ENCODE measurements around the gene KCNJ1. TPM values are rescaled to one million over a fixed set of nuclear protein-coding genes. Genes with fewer than 3 reads are reported as not detected.

The KCNJ1 gene
- total RNA-seq, 5 donors from 2014 or later (not counting 1 experiment from before 2014, with no cell fraction given) = not detected

- ChIA-PET CTCF (interaction anchor here in 1 of 2 donors (1.7 to 2.0 kb wide), 2 partner anchors 9 kb away, joined by 4 to 12 read pairs; no protein-coding TSS in a partner anchor), POLR2A (interaction anchor here in 1 of 2 donors (0.6 kb wide), 1 partner anchor 393 kb away, joined by 4 read pairs; no protein-coding TSS in a partner anchor)
- H3K4me1 ChIP-seq (ENCODE audit: control insufficient read depth in 1 of 2, extremely low read depth in 1 of 2, insufficient read depth in 2 of 2, low read length in 2 of 2) = peaks cover 26 to 36% of the 10 kb centered on the region in 2 experiments
- peaks cover 0 to 6% (median 4%) of the 10 kb centered on the region in 3 donors for H3K9me3 Mint-ChIP-seq
- no peaks in the 10 kb centered on the region for H3K9me3 ChIP-seq
- ATAC-seq (replicated peaks in 1 of 4) (peak; percentile 59 to 83 (median 70)), DNase-seq (peak in 12 of 35 experiments; percentile 8 to 63 (median 20))
- no peaks in the 10 kb centered on the region for H3K27me3 ChIP-seq (replicated peaks in 1 of 2; ENCODE audit: control insufficient read depth in 2 of 2, extremely low read depth in 1 of 2, insufficient read depth in 2 of 2, low read length in 1 of 2)
- peaks cover 0 to 4% of the 10 kb centered on the region in 2 donors for H3K36me3 ChIP-seq (ENCODE audit: control insufficient read depth in 2 of 2, extremely low read depth in 1 of 2, insufficient read depth in 1 of 2, low read length in 1 of 2)
- H3K4me3 ChIP-seq (ENCODE audit: control insufficient read depth in 1 of 2, extremely low read depth in 1 of 2, low read length in 1 of 2) = no peak overlapping the region
- peaks cover 3% of the 10 kb centered on the region for H3K36me3 Mint-ChIP-seq
- peak overlapping the region; percentile 35 for H3K27ac ChIP-seq (ENCODE audit: low read length)
- no peaks in the 10 kb centered on the region for H3K27me3 Mint-ChIP-seq
- peaks cover 72 to 90% (median 79%) of the 10 kb centered on the region in 3 donors for H3K4me1 Mint-ChIP-seq
- peak overlapping the region in 1 of 3 donors; percentile 35 for H3K4me3 Mint-ChIP-seq
- peak overlapping the region; percentile 41 to 81 for H3K27ac Mint-ChIP-seq
- no CpG with 5 or more reads among the region's 5 CpGs for WGBS (ENCODE audit: insufficient coverage)
Observed at GRCh38 chr11:128840137-128840536, 27.0 kb downstream of the KCNJ1 start.

GRCh38 chr11:128839081-128839480 is 28.0 kb downstream of the KCNJ1 start:
- Mint-ChIP-seq H3K4me1 (peaks cover 61 to 79% (median 69%) of the 10 kb centered on the region in 3 donors), H3K36me3 (peaks cover 3% of the 10 kb centered on the region), H3K4me3 (no peak overlapping the region), H3K9me3 (peaks cover 0 to 6% (median 4%) of the 10 kb centered on the region in 3 donors), H3K27ac (no peak overlapping the region), H3K27me3 (no peaks in the 10 kb centered on the region)
- ChIA-PET CTCF (no interaction called here), POLR2A (interaction anchor here (0.6 to 1.1 kb wide), 2 partner anchors 106 to 542 kb away, joined by 3 to 4 read pairs; no protein-coding TSS in a partner anchor)
- ATAC-seq (replicated peaks in 1 of 4) = no peak
- H3K9me3 ChIP-seq = no peaks in the 10 kb centered on the region
- H3K4me1 ChIP-seq (ENCODE audit: control insufficient read depth in 1 of 2, extremely low read depth in 1 of 2, insufficient read depth in 2 of 2, low read length in 2 of 2) = peaks cover 19 to 30% of the 10 kb centered on the region in 2 experiments
- H3K36me3 ChIP-seq (ENCODE audit: control insufficient read depth in 2 of 2, extremely low read depth in 1 of 2, insufficient read depth in 1 of 2, low read length in 1 of 2) = peaks cover 0 to 4% of the 10 kb centered on the region in 2 donors
- H3K27ac ChIP-seq (ENCODE audit: low read length) = no peak overlapping the region
- DNase-seq = no peak
- 100% methylated on average over 1 of the region's 5 CpGs for WGBS (ENCODE audit: insufficient coverage)
- H3K27me3 ChIP-seq (replicated peaks in 1 of 2; ENCODE audit: control insufficient read depth in 2 of 2, extremely low read depth in 1 of 2, insufficient read depth in 2 of 2, low read length in 1 of 2) = no peaks in the 10 kb centered on the region
- no peak overlapping the region for H3K4me3 ChIP-seq (ENCODE audit: control insufficient read depth in 1 of 2, extremely low read depth in 1 of 2, low read length in 1 of 2)

GRCh38 chr11:128837627-128838026 is 29.5 kb downstream of the KCNJ1 start:
- Mint-ChIP-seq H3K27me3 (no peaks in the 10 kb centered on the region), H3K9me3 (peaks cover 0 to 4% (median 3%) of the 10 kb centered on the region in 3 donors), H3K4me3 (peak overlapping the region in 1 of 3 donors; percentile 5), H3K4me1 (peaks cover 48 to 70% (median 57%) of the 10 kb centered on the region in 3 donors), H3K27ac (peak overlapping the region; percentile 51 to 52), H3K36me3 (peaks cover 3% of the 10 kb centered on the region)
- DNase-seq (peak in 7 of 35 experiments; percentile 8 to 38 (median 26)), ATAC-seq (replicated peaks in 1 of 4) (peak in 2 of 4 experiments; percentile 53 to 57)
- ChIA-PET POLR2A (interaction anchor here (0.6 to 0.7 kb wide), 2 partner anchors 65 to 510 kb away, joined by 4 to 6 read pairs; no protein-coding TSS in a partner anchor), CTCF (no interaction called here)
- H3K27me3 ChIP-seq (replicated peaks in 1 of 2; ENCODE audit: control insufficient read depth in 2 of 2, extremely low read depth in 1 of 2, insufficient read depth in 2 of 2, low read length in 1 of 2) = no peaks in the 10 kb centered on the region
- H3K4me3 ChIP-seq (ENCODE audit: control insufficient read depth in 1 of 2, extremely low read depth in 1 of 2, low read length in 1 of 2) = no peak overlapping the region
- peaks cover 19 to 30% of the 10 kb centered on the region in 2 experiments for H3K4me1 ChIP-seq (ENCODE audit: control insufficient read depth in 1 of 2, extremely low read depth in 1 of 2, insufficient read depth in 2 of 2, low read length in 2 of 2)
- 17% methylated on average over 3 of the region's 4 CpGs for WGBS (ENCODE audit: insufficient coverage)
- H3K27ac ChIP-seq (ENCODE audit: low read length) = no peak overlapping the region
- H3K9me3 ChIP-seq = no peaks in the 10 kb centered on the region
- H3K36me3 ChIP-seq (ENCODE audit: control insufficient read depth in 2 of 2, extremely low read depth in 1 of 2, insufficient read depth in 1 of 2, low read length in 1 of 2) = peaks cover 0 to 4% of the 10 kb centered on the region in 2 donors

- ChIA-PET CTCF (interaction anchor here in 1 of 2 donors (0.5 kb wide), 1 partner anchor 362 kb away, joined by 4 read pairs; no protein-coding TSS in a partner anchor), POLR2A (interaction anchor here in 1 of 2 donors (0.6 kb wide), 2 partner anchors 9 to 665 kb away, joined by 3 to 4 read pairs; no protein-coding TSS in a partner anchor)
- no peak for DNase-seq
- Histone ChIP-seq H3K9me3 (no peaks in the 10 kb centered on the region), H3K36me3 (ENCODE audit: control insufficient read depth in 2 of 2, extremely low read depth in 1 of 2, insufficient read depth in 1 of 2, low read length in 1 of 2) (peaks cover 0 to 4% of the 10 kb centered on the region in 2 donors), H3K27ac (ENCODE audit: low read length) (no peak overlapping the region), H3K27me3 (replicated peaks in 1 of 2; ENCODE audit: control insufficient read depth in 2 of 2, extremely low read depth in 1 of 2, insufficient read depth in 2 of 2, low read length in 1 of 2) (no peaks in the 10 kb centered on the region), H3K4me1 (ENCODE audit: control insufficient read depth in 1 of 2, extremely low read depth in 1 of 2, insufficient read depth in 2 of 2, low read length in 2 of 2) (peaks cover 15 to 25% of the 10 kb centered on the region in 2 experiments), H3K4me3 (ENCODE audit: control insufficient read depth in 1 of 2, extremely low read depth in 1 of 2, low read length in 1 of 2) (no peak overlapping the region)
- H3K27ac Mint-ChIP-seq = no peak overlapping the region
- peaks cover 3% of the 10 kb centered on the region for H3K36me3 Mint-ChIP-seq
- H3K27me3 Mint-ChIP-seq = no peaks in the 10 kb centered on the region
- H3K9me3 Mint-ChIP-seq = peaks cover 0 to 4% (median 3%) of the 10 kb centered on the region in 3 donors
- ATAC-seq (replicated peaks in 1 of 4) = no peak
- H3K4me3 Mint-ChIP-seq = no peak overlapping the region
- 79% methylated on average over 6 of the region's 16 CpGs for WGBS (ENCODE audit: insufficient coverage)
- H3K4me1 Mint-ChIP-seq = peaks cover 40 to 65% (median 48%) of the 10 kb centered on the region in 3 donors
Observed at GRCh38 chr11:128835741-128836430, 31.2 kb downstream of the KCNJ1 start.

GRCh38 chr11:128834157-128834556 is 32.9 kb downstream of the KCNJ1 start:
- Mint-ChIP-seq H3K27ac (no peak overlapping the region), H3K9me3 (no peaks in the 10 kb centered on the region), H3K4me3 (no peak overlapping the region), H3K27me3 (no peaks in the 10 kb centered on the region), H3K4me1 (peaks cover 41 to 60% (median 47%) of the 10 kb centered on the region in 3 donors), H3K36me3 (no peaks in the 10 kb centered on the region)
- Histone ChIP-seq H3K27ac (ENCODE audit: low read length) (no peak overlapping the region), H3K4me1 (ENCODE audit: control insufficient read depth in 1 of 2, extremely low read depth in 1 of 2, insufficient read depth in 2 of 2, low read length in 2 of 2) (peaks cover 12 to 28% of the 10 kb centered on the region in 2 experiments), H3K4me3 (ENCODE audit: control insufficient read depth in 1 of 2, extremely low read depth in 1 of 2, low read length in 1 of 2) (no peak overlapping the region), H3K27me3 (replicated peaks in 1 of 2; ENCODE audit: control insufficient read depth in 2 of 2, extremely low read depth in 1 of 2, insufficient read depth in 2 of 2, low read length in 1 of 2) (no peaks in the 10 kb centered on the region), H3K36me3 (ENCODE audit: control insufficient read depth in 2 of 2, extremely low read depth in 1 of 2, insufficient read depth in 1 of 2, low read length in 1 of 2) (peaks cover 0 to 4% of the 10 kb centered on the region in 2 donors), H3K9me3 (no peaks in the 10 kb centered on the region)
- no peak for ATAC-seq (replicated peaks in 1 of 4)
- ChIA-PET CTCF (interaction anchor here in 1 of 2 donors (0.6 to 0.7 kb wide), 2 partner anchors 24 to 674 kb away, joined by 3 to 4 read pairs; no protein-coding TSS in a partner anchor), POLR2A (no interaction called here)
- no peak for DNase-seq
- WGBS (ENCODE audit: insufficient coverage) = 93% methylated on average over 2 of the region's 2 CpGs

GRCh38 chr11:128832121-128832497 is 35.0 kb downstream of the KCNJ1 start:
- DNase-seq = no peak
- H3K27me3 Mint-ChIP-seq = no peaks in the 10 kb centered on the region
- 60% methylated on average over 2 of the region's 3 CpGs for WGBS (ENCODE audit: insufficient coverage)
- no peaks in the 10 kb centered on the region for H3K27me3 ChIP-seq (replicated peaks in 1 of 2; ENCODE audit: control insufficient read depth in 2 of 2, extremely low read depth in 1 of 2, insufficient read depth in 2 of 2, low read length in 1 of 2)
- POLR2A ChIA-PET = no interaction called here
- H3K36me3 ChIP-seq (ENCODE audit: control insufficient read depth in 2 of 2, extremely low read depth in 1 of 2, insufficient read depth in 1 of 2, low read length in 1 of 2) = peaks cover 0 to 6% of the 10 kb centered on the region in 2 donors
- H3K9me3 Mint-ChIP-seq = no peaks in the 10 kb centered on the region
- no peak overlapping the region for H3K27ac ChIP-seq (ENCODE audit: low read length)
- H3K4me1 Mint-ChIP-seq = peaks cover 27 to 39% (median 29%) of the 10 kb centered on the region in 3 donors
- CTCF ChIA-PET = interaction anchor here (0.5 to 3.6 kb wide), 25 partner anchors 9 to 810 kb away, joined by 3 to 53 read pairs (median 6); no protein-coding TSS in a partner anchor
- peaks cover 6 to 18% of the 10 kb centered on the region in 2 experiments for H3K4me1 ChIP-seq (ENCODE audit: control insufficient read depth in 1 of 2, extremely low read depth in 1 of 2, insufficient read depth in 2 of 2, low read length in 2 of 2)
- H3K27ac Mint-ChIP-seq = peak overlapping the region in 1 of 2 donors; percentile 86
- H3K4me3 ChIP-seq (ENCODE audit: control insufficient read depth in 1 of 2, extremely low read depth in 1 of 2, low read length in 1 of 2) = no peak overlapping the region
- ATAC-seq (replicated peaks in 1 of 4) = no peak
- no peaks in the 10 kb centered on the region for H3K36me3 Mint-ChIP-seq
- no peaks in the 10 kb centered on the region for H3K9me3 ChIP-seq
- no peak overlapping the region for H3K4me3 Mint-ChIP-seq
